Transverse colon (tissue), 4 donors: ENCODE data around the gene GSC. TPM values are rescaled to one million over a fixed set of nuclear protein-coding genes. Genes with fewer than 3 reads are reported as not detected.

Experiments used
- DNase-seq: peaks from one replicate; pipeline ENCODE4 v3.0.0-alpha.2; 2019
- H3K27ac ChIP-seq, 4 donors: fragments of 200-600 bp; sonication (generic); 2 replicates each; pipeline ENCODE4 v1.5.1; 2016 to 2018; ENCODE audit warnings: inconsistent platforms in 4 of 4
- H3K27me3 ChIP-seq: fragments of 200-600 bp; sonication (generic); 2 replicates; pipeline ENCODE4 v1.5.1; 2017; ENCODE audit warnings: inconsistent platforms
- H3K36me3 ChIP-seq, 4 donors: fragments of 200-600 bp; sonication (generic); 2 replicates each; pipeline ENCODE4 v1.5.1; 2017 to 2019; ENCODE audit warnings: inconsistent platforms in 4 of 4
- H3K4me1 ChIP-seq, 4 donors: fragments of 200-600 bp; sonication (generic); 2 replicates each; pipeline ENCODE4 v1.5.1; 2017 to 2020; ENCODE audit warnings: inconsistent platforms in 4 of 4
- H3K4me3 ChIP-seq, 4 donors: fragments of 200-600 bp; sonication (generic); 1 replicate in 1 of 4; 2 replicates in 3 of 4; pipeline versions ENCODE4 v1.5.1 to v1.6.1; 2017 to 2019; ENCODE audit warnings: inconsistent platforms in 4 of 4
- H3K9me3 ChIP-seq, 2 donors: fragments of 200-600 bp; sonication (generic); 2 replicates each; pipeline ENCODE4 v1.5.1; 2017 to 2019; ENCODE audit warnings: inconsistent platforms in 2 of 2
- CTCF ChIP-seq, 5 experiments: fragments of 200-600 bp in 3 of 5; fragments of 450-650 bp in 2 of 5; sonication (generic) in 3 of 5; IDR thresholded peaks; 1 replicate in 2 of 5; 2 replicates in 3 of 5; pipeline ENCODE4 v1.5.1; 2016 to 2017; ENCODE audit warnings: antibody characterized with exemption in 5 of 5, inconsistent platforms in 3 of 5, mild to moderate bottlenecking in 2 of 5, moderate library complexity in 1 of 5
- EP300 ChIP-seq: sonication (generic); formaldehyde crosslinking; IDR thresholded peaks from one replicate; pipeline ENCODE4 v1.6.1; 2017; ENCODE audit warnings: antibody characterized with exemption, low read depth
- POLR2A ChIP-seq: fragments of 450-650 bp; IDR thresholded peaks from one replicate; pipeline ENCODE4 v1.6.1; 2016; ENCODE audit warnings: antibody characterized with exemption, mild to moderate bottlenecking, moderate library complexity
- POLR2AphosphoS5 ChIP-seq, 3 donors: sonication (generic); formaldehyde crosslinking; IDR thresholded peaks; one replicate each; pipeline ENCODE4 v1.6.1; 2016; ENCODE audit warnings: antibody characterized with exemption in 3 of 3
- WGBS, 2 donors: methylation state at CpG; one replicate each; pipeline ENCODE4 v1.1.5; 2018; ENCODE audit warnings: low coverage in 1 of 2; 5-methylcytosine and 5-hydroxymethylcytosine counted together
- in situ Hi-C, 4 donors: fragments of 200-750 bp; cut with MboI; loops; one replicate each; pipeline versions ENCODE4 v1.15.0 to v1.15.1; 2017; ENCODE audit warnings: low sequenced_read_pairs in 3 of 4, low pct_ligation_motif_present in 1 of 4, low pct_unique_long_range_greater_than_20kb in 1 of 4
- intact Hi-C: fragments of 100-400 bp; cut with DNase I; formaldehyde crosslinking; loops from one replicate; pipeline ENCODE4 v1.15.1; 2023; ENCODE audit warnings: low total_unique reads
- total RNA-seq, 4 donors: library from RNA; depleted of rRNA; stranded (reverse); fragments of >200 nt; gene quantifications; one replicate each; pipeline ENCODE4 v1.1.0, GENCODE V29; 2016

The GSC gene
- total RNA-seq, 4 donors from 2014 or later, result 0.32 TPM; not detected in 3

DNA sequence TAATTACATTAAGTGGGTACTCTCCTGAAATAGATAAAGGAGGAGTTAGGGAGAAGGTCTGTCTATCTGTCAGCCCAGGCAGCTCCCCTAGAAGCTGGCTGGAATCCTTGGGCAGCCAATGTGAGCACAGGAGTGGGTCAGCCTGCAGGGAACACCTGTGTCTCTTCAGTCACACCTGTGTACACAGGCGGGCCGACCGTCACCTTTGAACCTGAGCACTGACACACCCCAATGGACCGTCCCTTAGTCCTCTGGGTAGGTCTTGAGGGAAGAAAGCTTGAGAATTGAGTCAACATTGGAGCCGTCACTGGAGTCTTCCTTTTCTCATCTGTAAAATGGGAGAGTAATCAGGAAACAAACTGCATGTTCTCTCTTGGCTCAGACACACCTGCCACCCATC is 9.8 kb upstream of the GSC start:
- no peaks in the 10 kb centered on the region for H3K36me3 ChIP-seq
- WGBS, 2 donors, result 43 to 59% methylated on average over 1 to 5 of the region's 5 CpGs

DNA sequence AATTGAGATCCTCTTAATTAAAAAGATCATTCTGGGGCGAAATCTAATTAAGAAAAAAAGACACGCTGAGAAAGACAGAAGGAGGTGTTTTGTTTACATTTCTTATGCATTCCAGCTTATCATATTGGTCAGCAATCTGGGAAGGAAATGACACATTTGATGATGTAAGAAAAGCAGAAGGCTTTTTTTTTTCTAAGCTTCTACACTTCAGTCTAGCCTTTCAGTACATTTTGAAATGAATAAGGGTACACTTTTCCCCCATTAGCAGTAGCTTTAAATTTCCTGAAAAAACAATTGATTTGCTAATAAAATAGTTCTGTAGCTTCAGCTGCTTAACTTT is 5.9 kb upstream of the GSC start:
- H3K36me3 ChIP-seq, result no peaks in the 10 kb centered on the region
- H3K27me3 ChIP-seq, result peaks cover 95% of the 10 kb centered on the region
- no peak overlapping the region for H3K27ac ChIP-seq
- no peaks in the 10 kb centered on the region for H3K9me3 ChIP-seq
- TF ChIP-seq CTCF (IDR thresholded peaks at IDR 0.05) (no peak), EP300 (no peak), POLR2A (no peak), POLR2AphosphoS5 (IDR thresholded peaks at IDR 0.05) (no peak)
- no peak overlapping the region for H3K4me3 ChIP-seq
- no peaks in the 10 kb centered on the region for H3K4me1 ChIP-seq
- in situ Hi-C loops (no loop called here), intact Hi-C loops (no loop called here)
- DNase-seq, result no peak
- 13 to 17% methylated on average over 2 of the region's 2 CpGs for WGBS, 2 donors

More for the DNA sequence above, 9.8 kb upstream of the GSC start:
- Histone ChIP-seq H3K4me1 (no peaks in the 10 kb centered on the region), H3K4me3 (no peak overlapping the region), H3K9me3 (no peaks in the 10 kb centered on the region), H3K27me3 (peaks cover 66% of the 10 kb centered on the region), H3K27ac (no peak overlapping the region)
- TF ChIP-seq CTCF (IDR thresholded peaks at IDR 0.05) (no peak), EP300 (no peak), POLR2AphosphoS5 (IDR thresholded peaks at IDR 0.05) (no peak), POLR2A (no peak)
- in situ Hi-C loops (no loop called here), intact Hi-C loops (no loop called here)
- DNase-seq, result peak; percentile 14

DNA sequence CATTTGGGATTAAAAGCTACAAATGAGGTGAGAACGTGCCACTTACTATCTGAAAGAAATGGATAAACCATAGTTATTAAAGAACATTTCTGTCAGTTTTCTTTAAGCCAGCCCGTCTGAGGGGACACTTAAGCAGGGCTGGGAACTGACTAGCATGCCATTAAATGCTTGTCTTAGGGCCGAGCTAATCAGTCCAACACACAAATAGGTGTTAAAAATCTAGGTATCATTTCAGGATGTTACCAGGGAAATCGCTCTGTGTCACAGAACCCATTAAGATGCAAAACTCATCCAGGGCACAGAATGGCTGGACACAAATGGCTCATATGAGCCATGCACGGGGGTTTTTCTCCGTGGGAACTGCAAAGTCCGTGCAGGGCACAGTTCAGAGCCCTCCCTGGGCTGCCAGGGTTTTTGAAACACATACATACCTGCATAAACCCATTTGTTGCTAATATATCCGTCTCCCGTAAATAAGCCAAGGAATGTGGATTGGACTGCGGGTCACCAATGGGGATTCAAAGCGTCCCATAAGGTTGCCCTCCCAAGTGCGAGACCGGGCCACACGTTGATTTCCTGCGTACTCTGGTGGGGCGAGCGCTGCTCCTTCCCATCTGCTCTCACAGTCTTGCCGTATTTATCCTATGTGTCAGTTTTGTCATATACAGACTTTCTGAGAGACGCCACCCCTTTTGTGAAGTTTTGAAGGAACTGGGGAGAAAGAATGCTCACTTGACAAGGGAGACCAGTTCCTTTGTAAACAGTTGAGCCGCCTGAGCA is 5.4 kb upstream of the GSC start:
- H3K9me3 ChIP-seq, result no peaks in the 10 kb centered on the region
- no peak overlapping the region for H3K4me3 ChIP-seq
- in situ Hi-C loops (no loop called here), intact Hi-C loops (no loop called here)
- WGBS, 2 donors, result 14 to 17% methylated on average over 5 to 20 of the region's 20 CpGs
- H3K27ac ChIP-seq, result no peak overlapping the region
- H3K4me1 ChIP-seq, result peaks cover 0 to 3% (median under 1%) of the 10 kb centered on the region in 4 donors
- TF ChIP-seq CTCF (IDR thresholded peaks at IDR 0.05) (no peak), EP300 (no peak), POLR2A (no peak), POLR2AphosphoS5 (IDR thresholded peaks at IDR 0.05) (no peak)
- DNase-seq, result no peak
- H3K36me3 ChIP-seq, result no peaks in the 10 kb centered on the region
- H3K27me3 ChIP-seq, result peaks cover 97% of the 10 kb centered on the region

GRCh38 chr14:94774344-94775090 is 4.6 kb upstream of the GSC start:
- Histone ChIP-seq H3K27ac (no peak overlapping the region), H3K4me1 (peaks cover 0 to 11% (median 7%) of the 10 kb centered on the region in 4 donors), H3K36me3 (no peaks in the 10 kb centered on the region), H3K9me3 (no peaks in the 10 kb centered on the region), H3K27me3 (peaks cover 98% of the 10 kb centered on the region), H3K4me3 (no peak overlapping the region)
- intact Hi-C loops (no loop called here), in situ Hi-C loops (no loop called here)
- 14 to 21% methylated on average over 11 of the region's 11 CpGs for WGBS, 2 donors
- no peak for DNase-seq
- no peak for TF ChIP-seq CTCF (IDR thresholded peaks at IDR 0.05)
- TF ChIP-seq EP300, result no peak
- TF ChIP-seq POLR2A, result no peak
- no peak for TF ChIP-seq POLR2AphosphoS5 (IDR thresholded peaks at IDR 0.05)
